Measurements from ENCODE around the gene NQO1. TPM values are rescaled to one million over a fixed set of nuclear protein-coding genes. Genes with fewer than 3 reads are reported as not detected.
A peak's percentile ranks its signal among the peaks of the same experiment; 100 is the strongest.

The NQO1 gene
- total and polyA plus RNA-seq, 2 of the 8 experiments (the other 6 are each of a cell fraction or from before 2014, with no cell fraction given), result 32.7 to 45.7 TPM

DNA sequence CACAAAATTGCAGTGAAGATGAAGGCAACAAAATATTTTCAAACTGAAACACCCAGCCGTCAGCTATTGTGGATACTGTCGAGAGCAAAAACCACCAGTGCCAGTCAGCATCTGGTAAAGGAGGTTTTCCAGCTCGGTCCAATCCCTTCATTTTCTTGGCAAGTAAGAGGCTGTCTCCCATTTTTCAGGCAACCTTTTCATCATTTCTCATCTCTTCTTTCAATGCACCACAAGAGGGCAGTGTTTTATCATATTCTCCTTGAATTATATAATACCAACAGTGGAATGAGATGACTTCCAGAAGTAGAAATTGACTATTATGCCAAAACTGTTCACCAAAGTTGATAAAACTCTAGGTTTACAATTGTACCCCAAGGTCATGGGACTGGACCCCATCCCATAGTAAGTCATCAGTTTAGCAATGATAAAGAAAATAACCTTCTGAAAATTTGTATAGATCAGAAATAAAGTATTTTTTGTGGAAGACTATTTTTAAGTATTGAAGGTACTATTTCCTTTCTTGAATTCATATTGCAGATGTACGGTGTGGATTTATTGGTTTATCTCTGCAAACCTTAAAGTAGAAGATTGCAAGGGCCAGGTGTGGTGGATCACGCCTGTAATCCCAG is 16.8 kb downstream of the NQO1 start:
- Histone ChIP-seq H3K27me3 (replicated peaks in 1 of 4; ENCODE audit: control insufficient read depth in 3 of 4, extremely low read depth in 1 of 4, insufficient read depth in 3 of 4, low read length in 3 of 4) (no peaks in the 10 kb centered on the region), H4K20me1 (replicated peaks in 1 of 2; ENCODE audit: control insufficient read depth in 1 of 2, insufficient read depth in 2 of 2, low read length in 2 of 2) (no peaks in the 10 kb centered on the region), H3K56ac (replicated peaks; ENCODE audit: insufficient read length, low read depth, low read length) (no peak overlapping the region), H2BK12ac (ENCODE audit: low read depth, low read length) (no peak overlapping the region), H4K5ac (ENCODE audit: insufficient read length, low read depth, low read length) (no peak overlapping the region), H3K36me3 (ENCODE audit: control insufficient read depth in 2 of 4, insufficient read depth in 4 of 4, low read length in 3 of 4) (peaks cover 0 to 3% (median 1%) of the 10 kb centered on the region in 4 experiments; a peak in 2 of 8 replicates), H3K4ac (replicated peaks; ENCODE audit: insufficient read length, low read depth, low read length) (no peak overlapping the region), H3K18ac (ENCODE audit: extremely low read depth, low read length) (no peak overlapping the region), H2BK120ac (replicated peaks; ENCODE audit: low read depth, low read length) (no peak overlapping the region), H3K9me3 (ENCODE audit: insufficient read depth in 2 of 2, low read depth in 1 of 2, low read length in 1 of 2) (no peaks in the 10 kb centered on the region), H3K23me2 (ENCODE audit: low read depth, low read length) (no peaks in the 10 kb centered on the region), H2AK5ac (ENCODE audit: low read depth, low read length) (no peak overlapping the region), H3K23ac (ENCODE audit: insufficient read length) (no peak overlapping the region), H2BK20ac (ENCODE audit: low read length) (no peak overlapping the region), H3K27ac (ENCODE audit: low read depth, low read length) (no peak overlapping the region), H2AFZ (ENCODE audit: low read length) (no peak overlapping the region), H2BK15ac (ENCODE audit: low read length) (no peak overlapping the region), H3K9ac (replicated peaks in 1 of 4; ENCODE audit: extremely low read depth in 1 of 4, low read depth in 3 of 4, low read length in 3 of 4) (no peak overlapping the region), H3K14ac (ENCODE audit: insufficient read length) (no peak overlapping the region), H3K79me1 (ENCODE audit: low read depth, low read length) (no peaks in the 10 kb centered on the region), H4K8ac (ENCODE audit: extremely low read depth, insufficient read depth, low read length) (no peak overlapping the region), H4K91ac (replicated peaks; ENCODE audit: insufficient read length, low read length) (no peak overlapping the region), H3K79me2 (ENCODE audit: control insufficient read depth in 1 of 2, insufficient read depth in 2 of 2, low read length in 2 of 2) (no peaks in the 10 kb centered on the region), H3K4me1 (replicated peaks in 1 of 4; ENCODE audit: control insufficient read depth in 3 of 4, insufficient read depth in 4 of 4, low read length in 3 of 4) (no peaks in the 10 kb centered on the region), H2BK5ac (ENCODE audit: low read depth, low read length) (no peak overlapping the region), H3K4me2 (ENCODE audit: insufficient read depth in 1 of 2, low read depth in 2 of 2, low read length in 2 of 2) (no peak overlapping the region), H3K4me3 (ENCODE audit: extremely low read depth in 1 of 4, insufficient read depth in 2 of 4, low read depth in 3 of 4, low read length in 4 of 4) (no peak overlapping the region)
- peak in 1 of 2 experiments; percentile 38 for DNase-seq (ENCODE audit: low read depth in 1 of 2, low spot score in 2 of 2)
- ChIA-PET CTCF (ENCODE audit: partially characterized antibody) (interaction anchor here (0.6 to 7.5 kb wide), 20 partner anchors 11 to 381 kb away, joined by 3 to 88 read pairs (median 4); partner anchors contain the start of genes NOB1 and NQO1), POLR2A (ENCODE audit: partially characterized antibody) (interaction anchor here (1.4 to 2.9 kb wide), 3 partner anchors 16 to 45 kb away, joined by 5 to 18 read pairs (median 11); partner anchors contain the start of genes NOB1 and NQO1)
- FAIRE-seq, result peak; percentile 36
- 78% methylated on average over 5 of the region's 5 CpGs; no CpG with 5 or more reads in 1 of the 2 experiments for WGBS, 2 experiments (ENCODE audit: extremely low coverage in 1 of 2, insufficient coverage in 1 of 2, insufficient read length in 1 of 2, insufficient replicate concordance in 2 of 2, low coverage in 1 of 2, low lambda C conversion rate in 2 of 2, missing lambda C conversion rate in 1 of 2)
- TF ChIP-seq CEBPB (IDR thresholded peaks at IDR 0.05; ENCODE audit: low read depth, low read length) (no peak), RAD21 (IDR thresholded peaks at IDR 0.05 in 1 of 2, conservative IDR thresholded peaks at IDR 0.05 in 1 of 2; ENCODE audit: low read depth in 2 of 2, low read length in 2 of 2) (peak; percentile 74 to 75), SP4 (IDR thresholded peaks at IDR 0.05; ENCODE audit: low read length) (no peak), CREB1 (IDR thresholded peaks at IDR 0.05) (no peak), KDM5A (IDR thresholded peaks at IDR 0.05; ENCODE audit: low read length) (no peak), PHF8 (conservative IDR thresholded peaks at IDR 0.05; ENCODE audit: low read depth, low read length) (no peak), TAF1 (IDR thresholded peaks at IDR 0.05; ENCODE audit: low read depth, low read length) (no peak)
- TF ChIP-seq, protein P1, sequence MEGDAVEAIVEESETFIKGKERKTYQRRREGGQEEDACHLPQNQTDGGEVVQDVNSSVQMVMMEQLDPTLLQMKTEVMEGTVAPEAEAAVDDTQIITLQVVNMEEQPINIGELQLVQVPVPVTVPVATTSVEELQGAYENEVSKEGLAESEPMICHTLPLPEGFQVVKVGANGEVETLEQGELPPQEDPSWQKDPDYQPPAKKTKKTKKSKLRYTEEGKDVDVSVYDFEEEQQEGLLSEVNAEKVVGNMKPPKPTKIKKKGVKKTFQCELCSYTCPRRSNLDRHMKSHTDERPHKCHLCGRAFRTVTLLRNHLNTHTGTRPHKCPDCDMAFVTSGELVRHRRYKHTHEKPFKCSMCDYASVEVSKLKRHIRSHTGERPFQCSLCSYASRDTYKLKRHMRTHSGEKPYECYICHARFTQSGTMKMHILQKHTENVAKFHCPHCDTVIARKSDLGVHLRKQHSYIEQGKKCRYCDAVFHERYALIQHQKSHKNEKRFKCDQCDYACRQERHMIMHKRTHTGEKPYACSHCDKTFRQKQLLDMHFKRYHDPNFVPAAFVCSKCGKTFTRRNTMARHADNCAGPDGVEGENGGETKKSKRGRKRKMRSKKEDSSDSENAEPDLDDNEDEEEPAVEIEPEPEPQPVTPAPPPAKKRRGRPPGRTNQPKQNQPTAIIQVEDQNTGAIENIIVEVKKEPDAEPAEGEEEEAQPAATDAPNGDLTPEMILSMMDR (IDR thresholded peaks at IDR 0.05; ENCODE audit: control extremely low read depth in 1 of 3, insufficient read depth in 1 of 3, low read depth in 1 of 3, low read length in 3 of 3), result peak in 2 of 3 experiments; percentile 41 to 67; a peak in 2 of 4 replicates
- TF ChIP-seq, protein P2, sequence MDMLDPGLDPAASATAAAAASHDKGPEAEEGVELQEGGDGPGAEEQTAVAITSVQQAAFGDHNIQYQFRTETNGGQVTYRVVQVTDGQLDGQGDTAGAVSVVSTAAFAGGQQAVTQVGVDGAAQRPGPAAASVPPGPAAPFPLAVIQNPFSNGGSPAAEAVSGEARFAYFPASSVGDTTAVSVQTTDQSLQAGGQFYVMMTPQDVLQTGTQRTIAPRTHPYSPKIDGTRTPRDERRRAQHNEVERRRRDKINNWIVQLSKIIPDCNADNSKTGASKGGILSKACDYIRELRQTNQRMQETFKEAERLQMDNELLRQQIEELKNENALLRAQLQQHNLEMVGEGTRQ (IDR thresholded peaks at IDR 0.05; ENCODE audit: low read length), result no peak

Data from H1 (cell line).